ENCODE data around the gene PRR33. TPM values are rescaled to one million over a fixed set of nuclear protein-coding genes. Genes with fewer than 3 reads are reported as not detected.

The PRR33 gene
- polyA plus RNA-seq, 4 donors, result 0.07 to 0.23 (median 0.14) TPM

- no peak for DNase-seq (ENCODE audit: low read depth in 4 of 4, low spot score in 3 of 4)
Observed at GRCh38 chr11:1866776-1867175, 24.9 kb downstream of the PRR33 start.

GRCh38 chr11:1866226-1866625 lies 25.5 kb downstream of the PRR33 start:
- no peak for DNase-seq (ENCODE audit: low read depth in 4 of 4, low spot score in 3 of 4)

GRCh38 chr11:1864831-1865665 lies 26.6 kb downstream of the PRR33 start:
- no peak for DNase-seq (ENCODE audit: low read depth in 4 of 4, low spot score in 3 of 4)

- no peak for DNase-seq (ENCODE audit: low read depth in 4 of 4, low spot score in 3 of 4)
Observed at GRCh38 chr11:1864231-1864630, 27.5 kb downstream of the PRR33 start.

GRCh38 chr11:1863352-1864216 lies 28.1 kb downstream of the PRR33 start:
- DNase-seq (ENCODE audit: low read depth in 4 of 4, low spot score in 3 of 4), result peak; percentile 45 to 67 (median 66)

- DNase-seq (ENCODE audit: low read depth in 4 of 4, low spot score in 3 of 4), result no peak
Observed at GRCh38 chr11:1862588-1863351, 28.9 kb downstream of the PRR33 start.

- DNase-seq (ENCODE audit: low read depth in 4 of 4, low spot score in 3 of 4), result no peak
Observed at GRCh38 chr11:1861435-1862411, 30.0 kb downstream of the PRR33 start.

- DNase-seq (ENCODE audit: low read depth in 4 of 4, low spot score in 3 of 4), result no peak
Observed at GRCh38 chr11:1860108-1860507, 31.6 kb downstream of the PRR33 start.

GRCh38 chr11:1859004-1859403 lies 32.7 kb downstream of the PRR33 start:
- no peak for DNase-seq (ENCODE audit: low read depth in 4 of 4, low spot score in 3 of 4)

- no peak for DNase-seq (ENCODE audit: low read depth in 4 of 4, low spot score in 3 of 4)
Observed at GRCh38 chr11:1858576-1858975, 33.1 kb downstream of the PRR33 start.

GRCh38 chr11:1858154-1858553 lies 33.5 kb downstream of the PRR33 start:
- DNase-seq (ENCODE audit: low read depth in 4 of 4, low spot score in 3 of 4), result no peak

- no peak for DNase-seq (ENCODE audit: low read depth in 4 of 4, low spot score in 3 of 4)
Observed at GRCh38 chr11:1857064-1857463, 34.6 kb downstream of the PRR33 start.

- no peak for DNase-seq (ENCODE audit: low read depth in 4 of 4, low spot score in 3 of 4)
Observed at GRCh38 chr11:1856306-1857005, 35.2 kb downstream of the PRR33 start.

GRCh38 chr11:1855886-1856265 lies 35.8 kb downstream of the PRR33 start:
- no peak for DNase-seq (ENCODE audit: low read depth in 4 of 4, low spot score in 3 of 4)

GRCh38 chr11:1854949-1855885 lies 36.5 kb downstream of the PRR33 start:
- no peak for DNase-seq (ENCODE audit: low read depth in 4 of 4, low spot score in 3 of 4)

- no peak for DNase-seq (ENCODE audit: low read depth in 4 of 4, low spot score in 3 of 4)
Observed at GRCh38 chr11:1854132-1854948, 37.4 kb downstream of the PRR33 start.

Measured in right renal pelvis (tissue), 4 donors.